ENCODE measurements around the gene FSCB. TPM values are rescaled to one million over a fixed set of nuclear protein-coding genes. Genes with fewer than 3 reads are reported as not detected.
"Not testable (repeated sequence)": the region's sequence is repeated elsewhere in the genome, so short reads cannot be mapped to it uniquely, and the experiment has no call there.

FSCB gene
- total and polyA plus RNA-seq, 12 donors = 0.11 to 0.67 TPM; not detected in 10

GRCh38 chr14:44528180-44528579, 21.1 kb upstream of the FSCB start:
- Histone ChIP-seq H3K4me3 (no peak overlapping the region), H3K4me1 (replicated peaks in 1 of 2) (no peaks in the 10 kb centered on the region), H3K27me3 (no peaks in the 10 kb centered on the region), H3K36me3 (replicated peaks in 1 of 2) (no peaks in the 10 kb centered on the region), H3K27ac (no peak overlapping the region), H3K9me3 (replicated peaks in 1 of 3) (no peaks in the 10 kb centered on the region)
- no peak for DNase-seq
- intact Hi-C loops (cut with DNase I) = no loop called here
- TF ChIP-seq POLR2A (IDR thresholded peaks at IDR 0.05) (no peak), CTCF (IDR thresholded peaks at IDR 0.05) (no peak)

- Histone ChIP-seq H3K9me3 (replicated peaks in 1 of 3) (no peaks in the 10 kb centered on the region), H3K27me3 (no peaks in the 10 kb centered on the region), H3K27ac (no peak overlapping the region), H3K4me1 (replicated peaks in 1 of 2) (no peaks in the 10 kb centered on the region), H3K4me3 (no peak overlapping the region), H3K36me3 (replicated peaks in 1 of 2) (no peaks in the 10 kb centered on the region)
- TF ChIP-seq CTCF (IDR thresholded peaks at IDR 0.05) (no peak), POLR2A (IDR thresholded peaks at IDR 0.05) (no peak)
- intact Hi-C loops (cut with DNase I) = no loop called here
- 81 to 86% (median 82%) methylated on average over 3 of the region's 3 CpGs for WGBS, 4 donors
- no peak for DNase-seq
Observed at GRCh38 chr14:44525237-44525636, 18.2 kb upstream of the FSCB start.

DNA sequence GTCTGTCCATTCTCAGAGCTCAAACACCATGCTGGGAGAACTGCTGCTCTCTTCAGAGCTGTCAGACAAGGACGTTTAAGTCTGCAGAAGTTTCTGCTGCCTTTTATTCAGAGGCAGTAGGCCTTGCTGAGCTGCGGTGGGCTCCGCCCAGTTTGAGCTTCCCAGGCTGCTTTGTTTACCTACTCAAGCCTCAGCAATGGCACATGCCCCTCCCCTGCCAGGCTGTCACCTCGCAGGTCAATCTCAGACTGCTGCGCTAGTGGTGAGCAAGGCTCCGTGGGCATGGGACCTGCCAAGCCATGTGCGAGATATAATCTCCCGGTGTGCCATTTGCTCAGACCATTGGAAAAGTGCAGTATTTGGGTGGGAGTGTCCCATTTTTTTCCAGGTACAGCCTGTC, 8.6 kb upstream of the FSCB start:
- DNase-seq; H3K4me3 ChIP-seq; H3K36me3 ChIP-seq (replicated peaks in 1 of 2); H3K9me3 ChIP-seq (replicated peaks in 1 of 3); H3K27me3 ChIP-seq; intact Hi-C loops (cut with DNase I); H3K27ac ChIP-seq; H3K4me1 ChIP-seq (replicated peaks in 1 of 2): not testable (repeated sequence)
- WGBS, 4 donors = 77 to 89% (median 79%) methylated on average over 5 to 8 of the region's 8 CpGs

DNA sequence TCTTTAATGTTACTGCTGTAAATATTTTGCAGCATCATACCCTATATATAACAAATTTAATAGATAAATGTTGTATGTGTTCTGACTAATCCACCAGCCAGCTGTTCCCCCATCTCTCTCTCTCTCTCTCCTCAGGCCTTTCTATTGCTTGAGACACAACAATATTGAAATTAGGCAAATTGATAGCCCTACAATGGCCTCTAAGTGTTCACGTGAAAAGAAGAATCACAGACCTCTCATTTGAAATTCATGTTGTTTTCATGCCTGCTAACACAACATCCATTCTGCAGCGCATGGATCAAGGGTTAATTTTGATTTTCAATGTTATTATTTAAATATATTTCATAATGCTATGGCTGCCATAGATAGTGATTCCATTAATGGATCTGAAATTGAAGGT, 1.8 kb upstream of the FSCB start:
- WGBS, 4 donors = 76 to 93% (median 82%) methylated on average over 2 of the region's 2 CpGs
- Histone ChIP-seq H3K9me3 (replicated peaks in 1 of 3) (no peaks in the 10 kb centered on the region), H3K27ac (no peak overlapping the region), H3K27me3 (no peaks in the 10 kb centered on the region), H3K4me1 (replicated peaks in 1 of 2) (no peaks in the 10 kb centered on the region), H3K36me3 (replicated peaks in 1 of 2) (no peaks in the 10 kb centered on the region), H3K4me3 (no peak overlapping the region)
- TF ChIP-seq POLR2A (IDR thresholded peaks at IDR 0.05) (no peak), CTCF (IDR thresholded peaks at IDR 0.05) (no peak)
- DNase-seq = no peak
- intact Hi-C loops (cut with DNase I) = no loop called here

DNA sequence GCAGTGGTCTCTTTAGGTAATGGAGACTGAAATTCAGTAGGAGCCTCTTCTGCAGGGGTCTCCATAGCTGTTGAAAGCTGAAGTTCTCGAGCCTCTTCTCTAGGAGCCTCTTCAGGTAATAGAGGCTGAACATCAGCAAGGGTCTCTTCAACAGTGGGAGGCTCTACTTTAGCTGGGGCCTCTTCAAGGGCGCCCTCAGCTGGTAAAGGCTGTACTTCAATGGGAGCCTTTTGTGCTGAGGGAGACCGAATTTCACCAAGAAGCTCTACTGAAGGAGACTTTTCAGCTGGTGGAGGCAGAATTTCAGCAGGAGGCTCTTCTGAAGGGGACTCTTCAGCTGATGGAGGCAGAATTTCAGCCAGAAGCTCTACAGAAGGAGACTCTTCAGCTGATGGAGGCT, 1.5 kb downstream of the FSCB start:
- intact Hi-C loops (cut with DNase I) = no loop called here
- no peak for DNase-seq
- H3K36me3 ChIP-seq (replicated peaks in 1 of 2) = no peaks in the 10 kb centered on the region
- H3K27me3 ChIP-seq = no peaks in the 10 kb centered on the region
- H3K9me3 ChIP-seq (replicated peaks in 1 of 3) = no peaks in the 10 kb centered on the region
- H3K4me1 ChIP-seq (replicated peaks in 1 of 2) = no peaks in the 10 kb centered on the region
- 54 to 88% (median 71%) methylated on average over 3 of the region's 3 CpGs for WGBS, 4 donors
- TF ChIP-seq POLR2A (IDR thresholded peaks at IDR 0.05) (no peak), CTCF (IDR thresholded peaks at IDR 0.05) (no peak)
- no peak overlapping the region for H3K4me3 ChIP-seq
- H3K27ac ChIP-seq = no peak overlapping the region

All from adrenal gland (tissue), 12 donors.